ENCODE data around the gene DNAJC22.
"Not testable (repeated sequence)": the region's sequence is repeated elsewhere in the genome, so short reads cannot be mapped to it uniquely, and the experiment has no call there.

Gene DNAJC22

GRCh38 chr12:49331380-49332222 is 15.1 kb upstream of the DNAJC22 start:
- peak in 52 of 58 donors; percentile 13 to 69 (median 38) for DNase-seq

DNA sequence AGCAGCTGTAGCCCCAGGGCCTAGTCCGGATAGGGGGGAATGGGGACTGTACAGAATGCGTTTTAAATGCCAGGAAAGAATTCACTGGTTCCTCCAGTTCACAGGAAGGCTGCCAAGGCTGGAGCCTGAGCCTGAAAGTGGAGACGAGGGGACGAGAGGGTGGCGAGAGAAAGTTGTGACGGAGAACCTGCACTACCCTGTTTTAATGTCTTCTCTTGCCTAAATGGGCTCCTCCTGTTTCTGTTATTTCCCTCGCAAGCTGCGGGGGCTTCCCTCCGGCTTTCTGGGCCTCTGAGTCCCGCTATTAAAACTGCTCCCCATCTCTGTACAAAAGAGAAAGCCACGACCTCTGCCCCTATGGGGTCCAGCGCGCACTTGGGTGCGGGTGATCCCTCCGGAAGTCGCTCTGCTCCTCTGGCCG is 14.2 kb upstream of the DNAJC22 start:
- no peak for DNase-seq

DNA sequence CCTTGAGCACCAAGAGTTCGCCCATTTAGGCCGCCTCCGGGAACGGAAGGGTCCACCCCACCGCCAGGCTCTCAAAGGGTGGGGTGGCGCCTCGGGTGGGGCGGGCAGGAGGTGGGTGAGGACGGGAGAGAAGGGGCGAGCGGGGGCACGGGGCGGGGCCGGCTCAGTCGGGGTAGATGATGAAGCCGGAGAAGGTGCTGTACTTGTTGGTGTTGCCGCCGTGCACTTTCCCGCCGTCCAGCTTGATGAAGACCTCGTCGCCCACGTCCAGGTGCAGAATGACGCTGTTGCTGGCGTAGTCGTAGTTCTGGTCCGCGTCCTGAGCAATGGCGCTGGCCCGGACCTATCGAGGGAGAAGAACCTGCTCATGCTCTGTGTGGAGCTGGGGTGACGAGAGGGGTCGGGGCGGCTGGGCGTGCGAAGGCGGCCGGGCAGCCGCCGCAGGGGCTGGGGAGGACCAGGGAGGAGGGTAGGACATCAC is 13.8 kb upstream of the DNAJC22 start:
- no peak for DNase-seq

DNA sequence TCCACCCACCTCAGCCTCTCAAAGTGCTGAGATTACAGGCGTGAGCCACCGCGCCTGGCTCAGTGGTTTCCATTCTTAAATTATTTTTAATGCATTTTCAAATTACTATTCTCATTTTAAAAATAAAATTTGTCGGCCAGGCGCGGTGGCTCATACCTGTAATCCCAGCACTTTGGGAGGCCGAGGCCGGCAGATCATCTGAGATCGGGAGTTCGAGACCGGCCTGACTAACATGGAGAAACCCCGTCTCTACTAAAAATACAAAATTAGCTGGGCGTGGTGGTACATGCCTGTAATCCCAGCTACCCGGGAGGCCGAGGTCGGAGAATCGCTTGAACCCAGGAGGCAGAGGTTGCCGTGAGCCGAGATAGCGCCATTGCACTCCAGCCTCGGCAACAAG is 12.9 kb upstream of the DNAJC22 start:
- DNase-seq, result not testable (repeated sequence)

GRCh38 chr12:49334226-49334625 is 12.5 kb upstream of the DNAJC22 start:
- no peak for DNase-seq

DNA sequence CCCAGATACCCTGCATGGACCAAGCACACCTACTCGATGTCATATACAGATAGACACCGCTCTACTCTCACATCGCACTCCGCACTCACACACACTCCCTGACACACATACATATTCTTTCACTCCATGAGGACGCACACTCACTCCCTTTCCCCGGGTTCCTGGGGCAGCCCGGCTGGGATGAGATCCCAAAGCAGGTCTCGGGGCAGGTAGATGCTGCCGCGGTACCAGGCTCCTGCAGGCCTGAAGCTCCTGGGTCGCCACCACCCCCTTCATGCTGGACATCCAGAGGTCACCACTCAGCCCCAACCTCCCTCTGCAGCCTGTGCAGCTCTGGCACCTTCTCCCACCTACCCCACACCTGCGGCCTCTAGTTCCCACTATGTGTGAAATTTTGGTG is 12.0 kb upstream of the DNAJC22 start:
- DNase-seq, result no peak

DNA sequence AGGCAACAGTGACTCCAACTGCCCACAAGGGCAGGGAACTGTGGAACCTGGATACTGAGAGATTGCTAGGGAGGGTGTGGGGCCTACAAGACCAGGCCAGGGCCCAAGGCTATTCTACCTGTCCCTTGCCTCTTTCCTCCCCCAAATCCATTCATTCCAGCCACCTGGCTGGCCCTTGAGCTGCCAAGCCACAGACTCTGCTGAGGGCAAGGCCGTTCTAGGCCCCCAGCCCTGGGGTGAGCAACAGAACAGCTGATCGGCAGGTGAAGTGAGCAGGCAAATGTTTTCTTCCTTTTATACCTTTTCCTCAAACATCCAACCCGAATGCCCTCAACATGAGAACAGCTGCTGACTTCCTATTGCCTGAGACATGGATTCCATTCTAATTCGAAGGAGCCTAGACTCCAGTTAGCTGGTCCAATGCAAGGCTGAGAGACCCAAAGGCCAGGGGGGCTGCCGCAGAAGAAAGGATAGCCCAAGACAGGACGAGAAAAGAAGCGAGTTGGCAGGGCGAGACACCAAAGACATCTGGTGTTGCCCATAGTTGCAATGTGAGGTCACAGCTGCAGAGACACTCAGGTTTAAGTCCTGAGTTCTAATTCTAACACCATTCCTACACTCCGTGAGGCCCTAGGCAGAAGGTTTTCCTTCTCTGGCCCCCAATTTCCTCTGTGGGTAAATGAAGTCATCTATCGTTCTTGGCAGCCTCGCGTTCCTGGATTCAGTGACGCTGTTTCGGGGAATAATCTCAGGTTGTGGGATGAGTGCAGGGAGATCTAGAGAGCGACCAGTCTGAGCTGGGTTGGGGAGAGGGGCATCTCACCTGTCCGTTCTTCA is 11.4 kb upstream of the DNAJC22 start:
- DNase-seq, result no peak

DNA sequence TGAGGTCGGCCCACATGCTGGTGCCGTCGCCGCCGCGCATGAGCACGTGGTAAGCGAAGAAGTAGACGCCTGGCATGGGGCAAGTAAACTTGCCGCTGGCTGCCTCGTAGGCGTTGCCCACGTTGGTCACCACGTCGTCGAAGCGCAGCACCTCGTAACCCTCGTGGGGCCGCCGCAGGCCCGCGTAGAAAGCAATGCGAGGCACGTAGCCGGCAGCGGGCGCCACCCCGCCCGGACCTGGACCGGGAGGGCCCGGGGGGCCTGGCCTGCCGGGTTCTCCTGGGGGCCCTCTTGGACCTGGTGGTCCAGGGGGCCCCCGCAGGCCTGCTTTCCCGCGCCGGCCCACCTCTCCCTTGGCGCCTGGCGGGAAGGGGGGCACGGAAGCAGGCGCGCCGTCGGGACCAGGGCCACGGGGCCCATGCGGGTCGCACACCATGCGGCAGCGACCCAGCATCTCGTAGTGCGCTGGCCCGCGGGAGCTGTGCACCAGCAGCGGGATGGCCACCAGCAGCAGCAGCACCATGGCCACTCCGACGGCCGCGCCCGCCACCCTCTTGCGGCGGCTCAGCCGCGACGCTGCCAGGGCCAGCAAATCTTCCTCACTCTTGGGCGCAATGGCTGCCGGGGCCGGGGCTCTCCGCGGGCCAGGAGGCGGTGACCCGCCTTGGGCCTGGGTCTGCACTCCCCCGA is 10.6 kb upstream of the DNAJC22 start:
- no peak for DNase-seq

DNA sequence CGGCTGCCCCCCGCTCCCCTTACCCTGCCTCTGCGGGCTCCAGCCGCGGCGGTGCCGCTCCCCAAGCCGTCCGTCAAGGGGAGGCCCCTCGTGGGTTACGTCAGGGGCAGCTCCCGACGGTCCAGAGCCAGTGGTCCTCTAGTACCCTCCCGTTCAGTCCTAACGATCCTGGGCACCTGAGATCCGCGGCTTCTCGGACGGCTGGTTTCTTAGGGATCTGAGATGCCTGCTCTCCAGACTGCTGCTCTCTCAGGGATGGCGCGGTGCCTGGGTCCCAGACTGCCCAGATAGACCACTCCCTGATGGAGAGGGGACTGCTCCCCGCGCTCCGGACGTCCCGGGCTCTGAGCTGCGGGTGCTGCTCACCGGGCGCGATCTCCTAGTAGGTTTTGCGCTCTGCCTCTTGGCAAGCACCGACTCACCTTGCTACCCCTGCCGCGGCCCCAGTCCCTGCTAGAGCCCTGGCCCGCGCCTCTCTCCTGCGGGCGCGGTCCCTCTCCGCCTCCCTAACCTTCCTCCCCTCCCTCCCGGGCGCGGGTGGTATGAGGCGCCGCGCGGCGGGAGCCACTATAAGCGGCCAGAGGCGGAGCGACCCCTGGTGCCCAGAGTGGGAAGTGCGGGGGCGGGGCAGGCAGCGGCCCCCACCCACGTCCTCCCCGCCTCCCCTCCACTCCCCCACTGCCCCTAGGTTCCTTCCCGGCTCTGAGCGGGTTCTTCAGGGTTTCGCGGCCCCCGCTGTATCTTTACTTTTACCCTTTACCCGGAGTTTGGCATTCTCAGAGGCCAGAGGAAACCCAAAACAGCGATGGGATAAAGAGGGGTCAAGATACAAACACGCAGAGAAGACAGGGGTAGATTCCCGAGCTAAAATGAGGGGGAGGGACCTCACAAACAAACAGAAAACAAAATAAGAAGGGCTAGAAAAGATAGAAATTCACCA is 9.8 kb upstream of the DNAJC22 start, which contains the start of gene C1QL4:
Gene C1QL4, minus strand, starts transcription at position 544 of the 940 bp plus-strand sequence. CDS start 711 bp downstream, outside the sequence.
- peak in 43 of 58 donors; percentile 11 to 80 (median 43) for DNase-seq

DNA sequence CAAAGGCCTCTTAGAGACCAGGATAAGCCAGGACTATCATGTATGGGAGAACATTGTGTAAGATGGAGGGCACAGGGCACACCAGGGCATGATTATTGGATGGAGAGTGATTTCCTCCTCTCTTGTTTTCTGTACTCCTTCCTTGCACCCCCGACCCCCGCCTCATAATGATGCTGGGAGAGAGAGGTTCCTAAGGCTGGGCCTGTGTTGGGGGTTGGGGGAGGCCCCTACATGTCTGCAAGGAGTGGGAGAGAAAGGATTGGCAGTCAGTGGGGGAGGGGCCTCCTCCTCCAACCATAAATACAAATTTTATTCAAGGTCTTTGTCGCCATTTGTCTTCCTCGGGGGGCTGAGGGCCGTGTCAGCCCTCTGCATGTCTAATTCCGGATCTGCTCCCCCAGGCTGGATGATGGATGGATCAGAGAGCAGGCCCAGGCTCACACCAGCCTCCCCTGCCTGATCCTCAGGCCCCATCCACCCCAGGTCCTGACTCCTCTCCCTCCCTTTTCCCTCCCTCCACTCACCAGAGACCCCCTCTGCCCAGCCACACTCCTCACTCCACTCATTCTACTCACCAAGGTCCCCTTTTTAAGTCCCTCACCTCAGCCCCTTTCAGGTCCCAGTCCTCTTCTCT is 7.7 kb upstream of the DNAJC22 start:
- DNase-seq, result no peak

GRCh38 chr12:49339464-49339861 is 7.2 kb upstream of the DNAJC22 start:
- peak in 1 of 58 donors; percentile 18 for DNase-seq

- DNase-seq, result no peak
These were observed 6.4 kb upstream of the DNAJC22 start for GRCh38 chr12:49340095-49340870.

DNA sequence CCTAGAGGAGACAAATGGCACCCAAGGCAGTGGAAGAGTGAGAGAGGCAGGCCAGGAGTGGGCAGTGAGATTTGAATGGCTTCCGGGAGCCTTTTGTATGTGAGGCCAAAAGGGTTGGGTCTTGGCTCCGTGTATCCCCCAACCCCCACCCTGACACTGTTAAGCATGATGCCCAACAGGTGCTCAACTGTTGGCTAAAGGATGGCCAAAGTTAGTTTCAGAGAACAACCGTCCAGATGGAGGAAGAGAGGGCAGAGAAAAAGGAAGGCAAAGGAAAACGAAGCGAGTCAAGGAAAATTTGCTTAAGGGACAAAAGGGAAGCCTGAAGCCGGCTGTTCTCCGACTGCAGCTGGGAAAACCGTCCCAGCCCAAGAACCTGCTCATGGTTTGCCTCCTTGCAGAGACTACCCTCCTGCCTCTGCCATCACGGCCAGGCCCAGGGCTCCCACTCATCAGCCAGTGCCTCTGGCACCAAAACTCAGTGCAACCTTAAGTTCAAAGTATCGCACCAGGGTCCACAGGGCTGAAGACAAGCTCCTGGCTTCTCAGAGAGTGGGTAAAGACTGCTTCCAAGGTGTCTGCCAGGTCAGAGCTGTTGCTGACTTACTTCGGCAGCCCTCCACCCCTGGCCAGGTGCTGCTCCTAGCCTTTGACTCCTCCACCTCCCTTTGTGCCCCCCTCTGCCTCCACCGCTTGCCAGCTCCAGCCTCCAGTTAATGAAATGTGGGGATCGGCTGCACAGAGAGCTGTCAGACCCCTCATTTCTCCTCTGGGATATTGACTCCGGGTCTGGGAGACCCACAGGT is 5.5 kb upstream of the DNAJC22 start:
- no peak for DNase-seq

- DNase-seq, result no peak
These were observed 5.0 kb upstream of the DNAJC22 start for GRCh38 chr12:49341777-49342065.

DNA sequence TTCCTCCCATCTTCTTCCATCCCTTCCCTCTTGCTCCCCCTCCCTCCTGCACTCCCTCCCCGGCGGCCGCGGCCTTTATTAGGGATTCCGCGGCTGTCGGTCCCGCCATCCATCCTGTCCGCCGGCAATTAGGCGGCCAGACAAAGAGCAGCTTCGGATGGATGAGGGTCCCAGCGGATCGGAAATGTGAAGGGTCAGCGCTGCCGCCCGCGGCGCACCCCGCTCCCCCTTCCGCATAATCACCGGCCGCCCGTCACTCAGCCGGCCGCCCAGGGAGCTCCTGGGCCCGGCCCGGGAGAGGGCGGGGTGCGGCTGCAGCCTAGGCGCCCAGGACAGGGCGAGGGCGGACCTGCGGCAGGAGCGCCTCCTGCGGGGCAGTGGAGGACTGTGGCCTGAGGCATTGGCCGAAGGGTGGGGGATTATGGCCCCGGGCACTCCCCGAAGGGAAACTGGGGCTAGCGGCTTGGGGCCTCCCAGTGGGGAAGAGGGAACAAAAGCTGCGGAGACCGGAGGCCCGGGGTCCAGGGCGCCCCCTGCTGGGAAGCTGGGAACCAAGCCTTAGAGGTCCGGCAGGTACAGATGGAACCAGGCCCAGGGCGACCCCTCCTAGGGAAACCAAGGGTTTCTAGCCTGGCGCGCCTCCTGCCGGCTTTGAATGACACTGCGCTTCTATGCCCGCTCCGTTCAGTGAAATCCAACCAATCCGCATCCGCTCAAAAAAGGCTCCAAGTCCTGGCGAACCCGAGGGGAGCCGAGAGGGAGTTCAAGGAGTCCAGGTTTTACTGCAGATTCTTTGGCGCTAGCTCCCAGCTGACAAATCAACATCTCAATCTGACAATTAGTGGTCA is 4.4 kb upstream of the DNAJC22 start:
- DNase-seq, result peak in 42 of 58 donors; percentile 11 to 82 (median 44)

DNA sequence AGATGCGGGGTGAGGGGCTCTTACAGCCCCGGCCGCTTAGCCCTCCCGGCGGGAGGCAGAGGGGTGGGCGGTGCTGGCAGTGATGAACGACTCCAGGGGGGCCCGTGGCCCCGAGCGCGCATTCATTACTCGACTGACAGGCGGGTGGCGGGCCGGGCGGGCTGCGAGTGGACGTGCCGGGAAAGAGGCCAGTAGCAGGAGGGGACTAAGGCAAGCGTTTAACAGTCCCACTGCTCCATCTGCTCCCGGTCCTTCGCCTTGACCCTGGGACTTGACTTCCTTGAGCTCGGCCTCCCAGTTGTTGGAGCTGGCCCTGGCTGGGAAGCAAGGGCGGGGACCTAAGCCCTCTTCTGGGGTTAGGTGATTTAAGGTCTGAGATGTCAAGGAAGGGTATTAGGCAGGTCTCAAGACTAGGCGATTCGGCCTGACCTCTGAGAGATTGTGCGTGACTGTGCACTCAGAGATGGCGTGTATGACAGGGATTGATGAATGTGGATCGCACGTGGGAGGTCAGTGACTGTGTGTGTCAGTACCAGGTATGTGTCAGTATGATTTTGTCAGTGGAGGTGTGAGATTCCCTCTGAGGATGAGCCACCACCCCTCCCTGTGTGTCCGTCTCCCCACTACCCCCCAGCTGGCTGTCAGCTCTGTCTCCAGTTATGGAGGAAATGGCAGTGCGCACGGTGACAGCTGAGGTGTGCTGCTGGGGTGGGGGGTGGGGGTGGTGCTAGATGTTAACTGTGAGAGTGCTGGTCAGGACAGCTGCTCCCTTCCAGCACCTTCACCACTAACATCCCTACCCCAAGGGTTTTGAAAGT is 3.6 kb upstream of the DNAJC22 start:
- DNase-seq, result peak in 3 of 58 donors; percentile 51 to 55 (median 54)
